ENCODE data around the gene INTS11. TPM values are rescaled to one million over a fixed set of nuclear protein-coding genes. Genes with fewer than 3 reads are reported as not detected.

INTS11 gene
- polyA plus RNA-seq, 3 donors, result 46.2 to 154 (median 49.6) TPM

GRCh38 chr1:1314237-1314586, 10.2 kb downstream of the INTS11 start:
- peaks cover 4% of the 10 kb centered on the region for H3K79me2 ChIP-seq (ENCODE audit: insufficient read depth, low read length)
- H3K4me1 ChIP-seq (ENCODE audit: control insufficient read depth in 1 of 2, insufficient read depth in 2 of 2, low read length in 2 of 2), result peaks cover 6 to 7% of the 10 kb centered on the region in 2 donors
- no peak overlapping the region for H3K27ac ChIP-seq (ENCODE audit: low read depth in 1 of 2, low read length in 2 of 2)
- no peak overlapping the region for H3K27ac Mint-ChIP-seq
- no peaks in the 10 kb centered on the region for H3K27me3 ChIP-seq (ENCODE audit: control insufficient read depth in 2 of 2, insufficient read depth in 2 of 2, low read length in 2 of 2)
- no peaks in the 10 kb centered on the region for H3K27me3 Mint-ChIP-seq (ENCODE audit: low read depth in 3 of 3)
- H3K9me3 Mint-ChIP-seq, result no peaks in the 10 kb centered on the region
- H3K4me3 Mint-ChIP-seq, result no peak overlapping the region
- no peak for TF ChIP-seq CTCF (IDR thresholded peaks at IDR 0.05)
- H3K36me3 ChIP-seq (replicated peaks in 1 of 2; ENCODE audit: control insufficient read depth in 1 of 2, insufficient read depth in 2 of 2, low read length in 2 of 2), result peaks cover 67 to 81% of the 10 kb centered on the region in 2 donors
- no peaks in the 10 kb centered on the region for H3K9me3 ChIP-seq (replicated peaks in 1 of 2; ENCODE audit: control insufficient read depth in 1 of 2, insufficient read depth in 1 of 2, low read length in 2 of 2)
- H3K36me3 Mint-ChIP-seq, result peaks cover 43 to 81% of the 10 kb centered on the region in 2 donors
- no peak for DNase-seq
- WGBS (ENCODE audit: insufficient coverage), result 98% methylated on average over 13 of the region's 15 CpGs
- H2AFZ ChIP-seq (ENCODE audit: insufficient read depth, low read depth, low read length, poor library complexity, severe bottlenecking), result no peak overlapping the region
- intact Hi-C loops (cut with micrococcal nuclease), result no loop called here
- H3K4me2 ChIP-seq (replicated peaks; ENCODE audit: extremely low read depth, low read length, poor library complexity, severe bottlenecking), result no peak overlapping the region
- H3K4me1 Mint-ChIP-seq, result peaks cover 6% of the 10 kb centered on the region
- no peak overlapping the region for H3K9ac ChIP-seq (ENCODE audit: insufficient read depth, low read length, poor library complexity, severe bottlenecking)
- peaks cover 55% of the 10 kb centered on the region for H4K20me1 ChIP-seq (ENCODE audit: insufficient read depth, low read length)
- no peak overlapping the region for H3K4me3 ChIP-seq (replicated peaks in 1 of 3; ENCODE audit: low read depth in 2 of 3, low read length in 3 of 3)

- H3K36me3 ChIP-seq (replicated peaks in 1 of 2; ENCODE audit: control insufficient read depth in 1 of 2, insufficient read depth in 2 of 2, low read length in 2 of 2), result peaks cover 63 to 76% of the 10 kb centered on the region in 2 donors
- no peak for DNase-seq
- H3K9me3 ChIP-seq (replicated peaks in 1 of 2; ENCODE audit: control insufficient read depth in 1 of 2, insufficient read depth in 1 of 2, low read length in 2 of 2), result no peaks in the 10 kb centered on the region
- no peak overlapping the region for H3K4me3 ChIP-seq (replicated peaks in 1 of 3; ENCODE audit: low read depth in 2 of 3, low read length in 3 of 3)
- H3K4me2 ChIP-seq (replicated peaks; ENCODE audit: extremely low read depth, low read length, poor library complexity, severe bottlenecking), result no peak overlapping the region
- Mint-ChIP-seq H3K27me3 (ENCODE audit: low read depth in 3 of 3) (no peaks in the 10 kb centered on the region), H3K9me3 (no peaks in the 10 kb centered on the region), H3K4me3 (no peak overlapping the region), H3K36me3 (peaks cover 38 to 76% of the 10 kb centered on the region in 2 donors), H3K4me1 (peaks cover 8% of the 10 kb centered on the region), H3K27ac (peak overlapping the region in 1 of 7 donors; percentile 6)
- H3K4me1 ChIP-seq (ENCODE audit: control insufficient read depth in 1 of 2, insufficient read depth in 2 of 2, low read length in 2 of 2), result peaks cover 8 to 12% of the 10 kb centered on the region in 2 donors
- no peak for TF ChIP-seq CTCF (IDR thresholded peaks at IDR 0.05)
- no peak overlapping the region for H2AFZ ChIP-seq (ENCODE audit: insufficient read depth, low read depth, low read length, poor library complexity, severe bottlenecking)
- intact Hi-C loops (cut with micrococcal nuclease), result no loop called here
- no peaks in the 10 kb centered on the region for H3K27me3 ChIP-seq (ENCODE audit: control insufficient read depth in 2 of 2, insufficient read depth in 2 of 2, low read length in 2 of 2)
- H4K20me1 ChIP-seq (ENCODE audit: insufficient read depth, low read length), result peaks cover 51% of the 10 kb centered on the region
- no peak overlapping the region for H3K27ac ChIP-seq (ENCODE audit: low read depth in 1 of 2, low read length in 2 of 2)
- 97% methylated on average over 37 of the region's 37 CpGs for WGBS (ENCODE audit: insufficient coverage)
- no peak overlapping the region for H3K9ac ChIP-seq (ENCODE audit: insufficient read depth, low read length, poor library complexity, severe bottlenecking)
- peaks cover 4% of the 10 kb centered on the region for H3K79me2 ChIP-seq (ENCODE audit: insufficient read depth, low read length)
These were observed 10.8 kb downstream of the INTS11 start for GRCh38 chr1:1313500-1314236.
